Endodermal cell (in vitro differentiated cells): ENCODE results near the gene GLT1D1. TPM values are rescaled to one million over a fixed set of nuclear protein-coding genes. Genes with fewer than 3 reads are reported as not detected.

Experiments
- DNase-seq: peaks from one replicate; pipeline ENCODE4 v3.0.0-alpha.2; 2017
- H3K27ac ChIP-seq: 2 replicates; pipeline ENCODE4 v1.5.1; 2013; ENCODE audit warnings: mild to moderate bottlenecking, low read depth, low read length, moderate library complexity
- H3K27me3 ChIP-seq: 2 replicates; pipeline ENCODE4 v1.6.1; 2013; ENCODE audit warnings: mild to moderate bottlenecking, low read length, moderate library complexity; ENCODE audit not compliant: insufficient read depth, control insufficient read depth, poor library complexity, severe bottlenecking
- H3K36me3 ChIP-seq: 2 replicates; pipeline ENCODE4 v1.7.0; 2013; ENCODE audit warnings: mild to moderate bottlenecking, low read length, moderate library complexity; ENCODE audit not compliant: control insufficient read depth, insufficient read depth
- H3K4me1 ChIP-seq: one replicate; pipeline ENCODE4 v1.7.0; 2013; ENCODE audit warnings: low read length; ENCODE audit not compliant: control insufficient read depth, insufficient read depth
- H3K4me3 ChIP-seq: 2 replicates; pipeline ENCODE4 v1.5.1; 2013; ENCODE audit warnings: mild to moderate bottlenecking, low read length, moderate library complexity
- H3K9ac ChIP-seq: 2 replicates; pipeline ENCODE4 v1.6.1; 2013; ENCODE audit warnings: mild to moderate bottlenecking, low read length, moderate library complexity; ENCODE audit not compliant: poor library complexity, severe bottlenecking; ENCODE audit errors: extremely low read depth
- H3K9me3 ChIP-seq: 2 replicates; pipeline ENCODE4 v1.6.1; 2013; ENCODE audit warnings: mild to moderate bottlenecking, low read length, moderate library complexity; ENCODE audit not compliant: control insufficient read depth
- H3K27ac Mint-ChIP-seq: 2 replicates; pipeline ENCODE4 v1.8.0; 2020; ENCODE audit warnings: mixed read lengths
- H3K27me3 Mint-ChIP-seq: 2 replicates; pipeline ENCODE4 v1.8.0; 2021; ENCODE audit warnings: mild to moderate bottlenecking, mixed read lengths; ENCODE audit not compliant: insufficient read depth
- H3K36me3 Mint-ChIP-seq: 2 replicates; pipeline ENCODE4 v1.8.0; 2020; ENCODE audit warnings: low read depth, mixed read lengths
- H3K4me1 Mint-ChIP-seq: 2 replicates; pipeline ENCODE4 v1.8.0; 2020; ENCODE audit warnings: mixed read lengths
- H3K4me3 Mint-ChIP-seq: 2 replicates; pipeline ENCODE4 v1.8.0; 2020; ENCODE audit warnings: mild to moderate bottlenecking, moderate library complexity, mixed read lengths
- H3K9me3 Mint-ChIP-seq: 2 replicates; pipeline ENCODE4 v1.8.0; 2020; ENCODE audit warnings: mild to moderate bottlenecking, mixed read lengths
- WGBS, 2 experiments: methylation state at CpG; one replicate each; pipeline versions ENCODE4 v1.1.5 to v1.1.7; 2013; ENCODE audit warnings: missing lambda C conversion rate in 2 of 2, mixed read lengths in 1 of 2; ENCODE audit not compliant: insufficient coverage in 1 of 2, insufficient read length in 1 of 2; 5-methylcytosine and 5-hydroxymethylcytosine counted together
- total RNA-seq, 2 donors: library from RNA; stranded (reverse); fragmentation: NEBNext Ultra II Directional in 1 of 2; extraction: Animal tissue kit (Norgen Biotek cat#: 25700) in 1 of 2; gene quantifications; 2 replicates in 1 of 2; 3 replicates in 1 of 2; pipeline ENCODE4 v1.2.1, GENCODE V29; 2021
- TF ChIP-seq, protein P1 (sequence below): fragments of 200-600 bp; sonication (generic); conservative IDR thresholded peaks from 2 replicates; pipeline ENCODE4 v1.5.0; 2021; ENCODE audit warnings: antibody characterized with exemption, mild to moderate bottlenecking

GLT1D1 gene
- total RNA-seq, 2 donors from 2014 or later, result 23.8 to 25.4 TPM

DNA sequence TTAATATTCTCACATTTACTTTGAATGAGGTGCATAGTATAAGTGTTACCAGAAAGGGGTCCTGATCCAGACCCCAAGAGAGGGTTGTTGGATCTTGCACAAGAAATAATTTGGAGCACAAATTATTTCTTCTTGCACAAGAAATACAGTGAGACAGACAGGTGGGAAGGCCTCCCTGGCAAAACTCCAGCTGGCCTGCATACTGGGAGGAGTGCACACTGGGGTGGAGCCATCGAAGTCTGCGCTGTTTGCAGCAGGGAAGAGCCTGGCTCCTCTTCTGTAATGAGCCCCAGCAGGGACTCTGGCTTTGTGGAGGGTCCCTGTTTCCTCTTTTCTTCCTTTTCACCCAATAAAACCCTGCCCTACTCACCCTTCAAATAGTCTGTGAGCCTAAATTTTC, 141.6 kb downstream of the GLT1D1 start:
- Histone ChIP-seq H3K9me3 (no peaks in the 10 kb centered on the region), H3K36me3 (no peaks in the 10 kb centered on the region), H3K27me3 (no peaks in the 10 kb centered on the region), H3K4me1 (no peaks in the 10 kb centered on the region), H3K27ac (no peak overlapping the region), H3K4me3 (no peak overlapping the region), H3K9ac (no peak overlapping the region)
- Mint-ChIP-seq H3K27ac (no peak overlapping the region), H3K9me3 (no peaks in the 10 kb centered on the region), H3K4me1 (peaks cover 3% of the 10 kb centered on the region), H3K36me3 (no peaks in the 10 kb centered on the region), H3K27me3 (peaks cover 4% of the 10 kb centered on the region), H3K4me3 (no peak overlapping the region)
- WGBS, 2 experiments, result 94 to 100% methylated on average over 2 of the region's 2 CpGs
- DNase-seq, result no peak
- TF ChIP-seq, protein P1, sequence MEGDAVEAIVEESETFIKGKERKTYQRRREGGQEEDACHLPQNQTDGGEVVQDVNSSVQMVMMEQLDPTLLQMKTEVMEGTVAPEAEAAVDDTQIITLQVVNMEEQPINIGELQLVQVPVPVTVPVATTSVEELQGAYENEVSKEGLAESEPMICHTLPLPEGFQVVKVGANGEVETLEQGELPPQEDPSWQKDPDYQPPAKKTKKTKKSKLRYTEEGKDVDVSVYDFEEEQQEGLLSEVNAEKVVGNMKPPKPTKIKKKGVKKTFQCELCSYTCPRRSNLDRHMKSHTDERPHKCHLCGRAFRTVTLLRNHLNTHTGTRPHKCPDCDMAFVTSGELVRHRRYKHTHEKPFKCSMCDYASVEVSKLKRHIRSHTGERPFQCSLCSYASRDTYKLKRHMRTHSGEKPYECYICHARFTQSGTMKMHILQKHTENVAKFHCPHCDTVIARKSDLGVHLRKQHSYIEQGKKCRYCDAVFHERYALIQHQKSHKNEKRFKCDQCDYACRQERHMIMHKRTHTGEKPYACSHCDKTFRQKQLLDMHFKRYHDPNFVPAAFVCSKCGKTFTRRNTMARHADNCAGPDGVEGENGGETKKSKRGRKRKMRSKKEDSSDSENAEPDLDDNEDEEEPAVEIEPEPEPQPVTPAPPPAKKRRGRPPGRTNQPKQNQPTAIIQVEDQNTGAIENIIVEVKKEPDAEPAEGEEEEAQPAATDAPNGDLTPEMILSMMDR, result no peak

DNA sequence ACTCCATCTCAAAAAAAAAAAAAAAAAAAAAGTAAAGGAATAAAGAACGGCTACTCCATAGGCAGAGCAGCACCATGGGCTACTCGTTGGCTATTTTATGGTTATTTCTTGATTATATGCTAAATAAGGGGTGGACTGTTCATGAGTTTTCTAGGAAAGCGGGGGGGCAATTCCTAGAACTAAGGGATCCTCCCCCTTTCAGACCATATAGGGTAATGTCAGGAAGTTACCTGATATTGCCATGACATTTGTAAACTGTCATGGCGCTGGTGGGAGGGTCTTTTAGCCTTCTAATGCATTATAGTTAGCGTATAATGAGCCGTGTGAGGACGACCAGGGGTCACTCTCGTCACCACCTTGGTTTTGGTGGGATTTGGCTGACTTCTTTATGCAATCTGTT, 142.3 kb downstream of the GLT1D1 start:
- Mint-ChIP-seq H3K27me3 (peaks cover 4% of the 10 kb centered on the region), H3K9me3 (no peaks in the 10 kb centered on the region), H3K27ac (no peak overlapping the region), H3K4me3 (no peak overlapping the region), H3K36me3 (no peaks in the 10 kb centered on the region), H3K4me1 (peaks cover 4% of the 10 kb centered on the region)
- TF ChIP-seq, protein P1, result no peak
- no peak overlapping the region for H3K9ac ChIP-seq
- no peaks in the 10 kb centered on the region for H3K36me3 ChIP-seq
- H3K4me3 ChIP-seq, result no peak overlapping the region
- 81 to 86% methylated on average over 5 to 8 of the region's 8 CpGs for WGBS, 2 experiments
- DNase-seq, result no peak
- no peaks in the 10 kb centered on the region for H3K9me3 ChIP-seq
- H3K4me1 ChIP-seq, result no peaks in the 10 kb centered on the region
- H3K27me3 ChIP-seq, result no peaks in the 10 kb centered on the region
- no peak overlapping the region for H3K27ac ChIP-seq

DNA sequence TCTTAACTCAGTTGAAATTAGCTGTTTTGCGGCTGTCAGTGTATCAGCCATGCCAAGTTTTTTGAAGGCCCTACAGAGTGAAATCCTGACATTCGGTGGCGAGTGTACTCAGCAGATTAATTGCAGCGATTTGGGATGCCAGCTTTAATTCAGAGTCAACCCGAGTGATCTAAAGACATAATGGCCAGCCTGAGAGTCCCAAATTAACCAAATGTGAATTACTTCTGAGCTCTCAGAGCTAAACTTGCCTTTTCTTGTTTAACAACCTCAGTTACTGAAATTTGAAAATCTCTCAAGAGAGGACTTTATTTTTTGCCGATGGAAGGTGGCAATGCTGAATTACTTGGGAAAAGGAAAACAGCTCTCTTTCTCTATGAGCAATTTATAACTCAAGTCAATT, 148.5 kb downstream of the GLT1D1 start:
- Histone ChIP-seq H3K27ac (no peak overlapping the region), H3K9ac (no peak overlapping the region), H3K4me3 (no peak overlapping the region), H3K27me3 (peaks cover 15% of the 10 kb centered on the region), H3K4me1 (no peaks in the 10 kb centered on the region), H3K9me3 (no peaks in the 10 kb centered on the region), H3K36me3 (no peaks in the 10 kb centered on the region)
- H3K4me3 Mint-ChIP-seq, result no peak overlapping the region
- 94 to 95% methylated on average over 5 to 6 of the region's 6 CpGs for WGBS, 2 experiments
- peaks cover 9% of the 10 kb centered on the region for H3K4me1 Mint-ChIP-seq
- no peak for DNase-seq
- no peak overlapping the region for H3K27ac Mint-ChIP-seq
- TF ChIP-seq, protein P1, result no peak
- H3K27me3 Mint-ChIP-seq, result peaks cover 24% of the 10 kb centered on the region
- peaks cover 3% of the 10 kb centered on the region for H3K9me3 Mint-ChIP-seq
- H3K36me3 Mint-ChIP-seq, result no peaks in the 10 kb centered on the region
